Cortex of kidney (tissue), 1 donor: ENCODE measurements around the gene PPP1R26.
"Not testable (repeated sequence)": the region's sequence is repeated elsewhere in the genome, so short reads cannot be mapped to it uniquely, and the experiment has no call there.

Source experiments
- DNase-seq: peaks from one replicate; lab custom pipeline; 2025; lab: John Stamatoyannopoulos, UW

PPP1R26 gene

GRCh38 chr9:135505406-135506187, 26.0 kb downstream of the PPP1R26 start:
- DNase-seq, result no peak

GRCh38 chr9:135506327-135507103, 26.9 kb downstream of the PPP1R26 start:
- no peak for DNase-seq

GRCh38 chr9:135507104-135508035, 27.8 kb downstream of the PPP1R26 start:
- no peak for DNase-seq

DNA sequence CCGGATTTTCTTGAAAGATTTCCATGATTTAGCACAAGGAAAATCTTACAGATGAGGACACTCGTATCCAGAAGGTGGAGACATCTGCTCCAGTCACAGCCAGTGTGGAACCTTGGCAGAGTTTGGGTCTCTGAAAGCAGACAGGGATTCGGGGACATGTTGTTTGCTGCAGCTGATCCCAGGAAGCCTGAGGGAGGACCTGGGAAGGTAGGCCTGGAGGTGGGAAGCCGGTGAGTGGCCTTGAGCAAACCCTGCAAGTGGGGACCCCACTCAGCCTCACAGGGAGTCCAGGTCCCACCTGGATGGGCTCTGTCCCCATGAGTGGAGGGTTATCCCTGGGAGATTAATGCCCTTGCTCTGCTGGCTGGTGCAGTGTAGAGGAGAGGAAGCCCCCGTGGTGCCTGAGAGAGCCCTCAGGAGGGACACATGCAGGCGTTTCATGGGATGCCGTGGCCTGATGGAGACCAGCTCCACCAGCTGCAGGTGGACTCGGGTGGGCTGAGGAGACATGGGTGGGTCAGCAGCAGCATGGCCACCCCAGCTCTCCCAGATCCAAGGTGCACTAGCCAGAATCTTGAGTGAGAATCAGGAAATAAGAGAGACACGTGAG, 28.7 kb downstream of the PPP1R26 start:
- DNase-seq, result no peak

- DNase-seq, result no peak
Observed at GRCh38 chr9:135509458-135509857, 29.9 kb downstream of the PPP1R26 start.

DNA sequence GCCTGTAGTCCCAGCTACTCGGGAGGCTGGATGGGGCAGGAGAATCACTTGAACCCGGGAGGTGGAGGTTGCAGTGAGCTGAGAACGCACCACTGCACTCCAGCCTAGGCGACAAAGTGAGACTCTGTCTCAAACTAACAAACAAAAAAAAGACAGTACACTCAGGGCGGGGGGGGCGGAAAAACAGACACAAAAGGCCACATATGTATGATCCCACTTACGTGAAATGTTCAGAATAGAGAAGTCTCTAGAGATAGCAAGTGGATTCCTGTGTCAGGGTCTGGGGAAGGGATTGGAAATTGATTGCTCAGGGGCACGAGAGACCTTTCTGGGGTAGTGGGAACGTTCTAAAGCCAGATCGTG, 32.6 kb downstream of the PPP1R26 start:
- no peak for DNase-seq

DNA sequence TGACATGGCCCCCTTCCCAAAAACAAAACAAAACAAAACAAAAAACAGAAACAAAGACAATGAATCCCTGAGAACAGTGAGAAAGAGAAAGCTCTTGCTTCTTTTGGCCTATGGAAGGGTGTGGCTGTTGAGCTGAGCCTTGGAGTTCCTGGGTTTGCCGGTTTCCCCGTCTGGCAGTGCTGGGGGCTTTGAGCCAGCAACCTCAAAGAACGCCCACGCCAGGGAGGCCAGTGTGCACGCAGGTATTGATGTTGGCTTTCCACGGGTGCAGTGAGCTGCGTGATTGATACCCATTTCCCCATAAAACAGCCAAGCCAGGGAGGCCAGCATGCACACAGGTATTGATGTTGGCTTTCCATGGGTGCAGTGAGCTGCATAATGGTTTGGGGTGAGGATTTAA, 33.3 kb downstream of the PPP1R26 start:
- DNase-seq, result no peak

- DNase-seq, result no peak
Observed at GRCh38 chr9:135513351-135513846, 33.8 kb downstream of the PPP1R26 start.

- DNase-seq, result not testable (repeated sequence)
Observed at GRCh38 chr9:135513906-135514305, 34.3 kb downstream of the PPP1R26 start.

GRCh38 chr9:135514342-135515082, 34.9 kb downstream of the PPP1R26 start:
- no peak for DNase-seq

GRCh38 chr9:135515083-135515951, 35.7 kb downstream of the PPP1R26 start:
- no peak for DNase-seq

- DNase-seq, result no peak
Observed at GRCh38 chr9:135516132-135516860, 36.7 kb downstream of the PPP1R26 start.

DNA sequence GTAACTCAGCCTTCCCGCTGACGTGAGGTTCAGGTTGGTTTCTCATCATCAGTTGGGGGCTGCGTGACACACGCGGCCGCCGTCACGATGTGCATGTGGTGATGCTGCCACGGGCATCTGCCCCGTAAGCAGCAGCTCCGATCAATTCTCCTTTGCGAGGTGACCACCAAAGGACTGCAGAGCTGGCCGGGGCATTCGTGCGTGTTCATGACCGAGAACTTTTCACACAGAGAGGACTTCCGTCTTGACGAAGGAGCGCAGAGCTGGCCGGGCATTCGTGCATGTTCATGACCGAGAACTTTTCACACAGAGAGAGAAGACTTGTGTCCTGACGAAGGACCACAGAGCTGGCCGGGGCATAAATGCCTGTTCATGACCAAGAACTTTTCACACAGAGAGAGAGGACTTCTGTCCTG, 37.8 kb downstream of the PPP1R26 start:
- no peak for DNase-seq

GRCh38 chr9:135519179-135519971, 39.8 kb downstream of the PPP1R26 start:
- DNase-seq, result no peak

GRCh38 chr9:135520916-135521607, 41.5 kb downstream of the PPP1R26 start, which contains the start of gene LCN1:
LCN1 (plus strand) TSS chr9:135521440; CDS start chr9:135521498, 58 bp downstream.
- no peak for DNase-seq

DNA sequence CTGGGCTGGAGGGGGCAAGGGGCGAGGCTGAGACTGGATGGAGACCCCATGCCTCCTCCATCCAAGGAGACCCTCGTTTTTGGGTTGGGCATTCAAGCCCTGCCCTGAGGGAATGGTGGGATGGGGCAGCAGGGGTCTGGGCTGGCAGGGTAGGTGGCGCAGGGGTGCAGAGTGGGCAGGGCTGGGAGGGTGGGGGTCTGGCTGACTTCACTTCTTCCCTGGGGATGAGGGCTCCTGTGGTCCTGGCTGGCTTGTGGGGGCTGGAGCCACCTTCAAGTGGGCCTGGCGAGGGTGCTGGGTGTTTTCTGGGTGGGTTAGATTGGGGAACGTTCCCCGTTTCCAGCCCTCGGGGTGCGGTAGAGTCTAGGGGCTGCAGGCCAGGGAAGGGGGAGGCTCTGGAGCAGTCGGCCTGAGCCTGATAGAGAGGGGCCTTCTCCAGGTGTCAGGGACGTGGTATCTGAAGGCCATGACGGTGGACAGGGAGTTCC, 42.1 kb downstream of the PPP1R26 start:
- DNase-seq, result no peak

DNA sequence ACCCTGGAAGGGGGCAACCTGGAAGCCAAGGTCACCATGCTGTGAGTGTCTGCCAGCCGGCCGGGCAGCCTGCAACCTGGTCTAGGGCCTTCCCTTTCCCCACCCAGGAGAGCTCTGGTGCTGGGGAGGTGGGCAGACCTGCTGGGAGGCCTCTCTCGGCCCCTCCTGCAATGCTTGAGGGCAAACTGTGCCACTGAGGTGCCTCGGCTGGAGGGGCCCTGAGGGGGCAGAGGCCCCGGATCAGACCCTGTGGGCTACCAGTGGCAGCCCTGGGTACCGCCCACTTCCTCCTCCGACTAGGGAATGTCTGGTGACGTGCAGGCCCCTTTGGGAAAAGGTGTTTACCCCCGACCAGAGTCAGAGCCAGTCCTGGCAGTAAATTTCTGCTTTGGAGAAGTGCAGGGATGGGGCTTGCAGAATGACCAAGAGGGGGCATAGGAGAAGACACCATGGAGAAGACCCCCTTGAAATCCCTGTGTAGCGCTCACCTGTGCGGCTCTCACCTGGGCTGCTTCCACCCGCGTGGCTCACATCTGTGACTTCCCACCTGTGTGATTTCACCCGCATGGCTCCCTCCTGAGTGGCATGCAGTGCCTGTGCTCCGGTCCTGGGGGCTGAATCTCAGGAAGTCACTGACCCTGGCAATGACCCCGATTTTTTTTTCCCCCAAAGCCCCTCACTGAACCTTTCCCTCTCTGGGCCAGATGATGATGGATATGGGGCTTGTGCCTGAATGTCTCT, 42.7 kb downstream of the PPP1R26 start:
- DNase-seq, result no peak
